ENCODE results near the gene UNCX.
"Not testable (repeated sequence)": the region's sequence is repeated elsewhere in the genome, so short reads cannot be mapped to it uniquely, and the experiment has no call there.

Gene UNCX

GRCh38 chr7:1278543-1278942 lies 45.9 kb downstream of the UNCX start:
- DNase-seq (ENCODE audit: low read depth), result no peak

- DNase-seq (ENCODE audit: low read depth), result no peak
Measured at GRCh38 chr7:1279041-1279440, 46.4 kb downstream of the UNCX start.

- DNase-seq (ENCODE audit: low read depth), result not testable (repeated sequence)
Measured at GRCh38 chr7:1279895-1280294, 47.2 kb downstream of the UNCX start.

- DNase-seq (ENCODE audit: low read depth), result no peak
Measured at GRCh38 chr7:1281068-1281467, 48.4 kb downstream of the UNCX start.

- no peak for DNase-seq (ENCODE audit: low read depth)
Measured at GRCh38 chr7:1282679-1283078, 50.0 kb downstream of the UNCX start.

GRCh38 chr7:1283337-1283736 lies 50.7 kb downstream of the UNCX start:
- no peak for DNase-seq (ENCODE audit: low read depth)

- DNase-seq (ENCODE audit: low read depth), result no peak
Measured at GRCh38 chr7:1283941-1284742, 51.5 kb downstream of the UNCX start.

- DNase-seq (ENCODE audit: low read depth), result no peak
Measured at GRCh38 chr7:1284743-1285458, 52.2 kb downstream of the UNCX start.

- no peak for DNase-seq (ENCODE audit: low read depth)
Measured at GRCh38 chr7:1285556-1286301, 53.1 kb downstream of the UNCX start.

Data from GM04504 (cell line).